GM18517 (cell line): Measurements from ENCODE around the gene PTPRR.

Experiments
- ATAC-seq: cut with Tn5 transposase; IDR thresholded peaks from one replicate; pipeline ENCODE4 v1.9.1; 2021; ENCODE audit warnings: mild to moderate bottlenecking, moderate library complexity; ENCODE audit not compliant: unreplicated experiment

The PTPRR gene

GRCh38 chr12:70709022-70709421, 211.5 kb downstream of the PTPRR start:
- no peak for ATAC-seq

GRCh38 chr12:70706611-70707010, 213.9 kb downstream of the PTPRR start:
- ATAC-seq = no peak

DNA sequence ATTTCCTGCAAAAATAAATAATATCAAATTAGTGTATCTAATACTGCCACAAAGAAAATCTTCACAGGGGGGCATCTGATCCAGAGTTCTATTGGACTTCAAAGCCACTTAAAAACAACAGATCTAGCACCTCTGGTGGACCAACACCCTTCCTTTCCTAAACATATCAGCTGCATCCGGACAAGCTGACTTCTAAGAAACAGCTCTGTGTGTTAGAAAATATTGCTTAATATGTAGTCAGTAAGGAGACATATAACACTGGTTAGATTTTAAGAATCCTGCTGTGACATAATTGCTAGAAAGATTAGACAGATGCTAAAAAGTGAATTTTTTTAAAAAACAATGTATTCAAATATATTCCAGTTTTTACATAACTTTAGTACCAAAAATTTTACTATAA, 222.2 kb downstream of the PTPRR start:
- ATAC-seq = no peak

- no peak for ATAC-seq
These were observed 225.0 kb downstream of the PTPRR start for GRCh38 chr12:70695361-70696023.

DNA sequence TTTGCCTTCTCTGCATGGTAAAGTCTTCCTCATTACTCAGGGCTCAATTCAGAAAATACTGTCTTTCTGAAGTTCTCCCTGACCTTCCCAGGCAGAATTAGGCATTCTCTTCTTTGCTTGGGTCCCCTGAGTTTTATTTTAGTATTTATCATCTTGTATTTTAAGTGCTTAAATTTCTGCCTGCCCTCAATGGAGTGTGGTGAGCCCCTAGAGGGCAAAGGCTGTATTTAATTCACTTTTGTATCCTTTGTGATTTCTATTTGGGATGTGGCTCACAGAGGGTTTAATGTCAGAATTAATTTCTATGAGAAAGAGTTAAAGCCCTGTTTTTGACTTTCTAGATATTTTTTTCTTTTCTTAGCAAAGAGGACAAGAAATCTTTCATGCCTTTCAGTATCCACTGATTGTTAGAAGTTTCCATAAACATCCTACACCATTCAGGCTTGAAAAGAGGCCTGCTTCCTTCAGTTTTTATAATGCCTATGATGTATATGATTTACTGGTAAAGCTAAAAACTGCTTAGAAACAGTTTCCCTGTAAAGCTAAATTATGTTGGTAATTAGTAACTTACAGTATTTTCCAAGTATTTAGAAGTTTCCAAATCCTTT, 227.8 kb downstream of the PTPRR start:
- no peak for ATAC-seq

DNA sequence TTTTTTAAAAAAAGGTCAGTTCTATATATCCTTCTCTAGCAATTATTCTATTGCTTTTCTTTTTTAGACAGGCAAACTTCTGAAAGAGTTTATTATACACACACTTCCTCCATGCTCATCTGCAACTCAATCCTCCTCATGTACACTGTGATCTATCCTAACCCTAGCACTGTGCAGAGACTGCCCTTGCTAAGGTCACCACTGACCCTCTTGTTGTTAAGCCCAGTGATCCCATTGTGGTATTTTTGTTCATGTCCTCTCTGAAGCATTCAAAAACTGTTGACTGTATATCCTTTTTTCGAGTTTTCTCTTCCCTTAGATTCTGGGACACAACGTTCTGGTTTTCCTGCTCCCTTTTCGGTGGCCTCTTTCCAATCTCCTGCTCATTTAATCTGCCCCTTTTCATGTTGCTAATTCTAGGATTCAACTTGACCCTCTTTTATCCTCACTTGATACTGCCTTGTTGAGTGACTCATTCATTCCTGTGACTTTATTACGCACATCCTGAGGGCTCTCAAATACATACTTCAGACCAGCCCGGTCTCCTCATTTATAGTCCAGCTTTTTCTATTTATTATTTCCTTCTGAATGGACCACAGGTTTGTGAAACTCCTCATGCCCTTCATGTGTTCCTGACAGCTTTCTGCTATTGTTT, 229.4 kb downstream of the PTPRR start:
- no peak for ATAC-seq

DNA sequence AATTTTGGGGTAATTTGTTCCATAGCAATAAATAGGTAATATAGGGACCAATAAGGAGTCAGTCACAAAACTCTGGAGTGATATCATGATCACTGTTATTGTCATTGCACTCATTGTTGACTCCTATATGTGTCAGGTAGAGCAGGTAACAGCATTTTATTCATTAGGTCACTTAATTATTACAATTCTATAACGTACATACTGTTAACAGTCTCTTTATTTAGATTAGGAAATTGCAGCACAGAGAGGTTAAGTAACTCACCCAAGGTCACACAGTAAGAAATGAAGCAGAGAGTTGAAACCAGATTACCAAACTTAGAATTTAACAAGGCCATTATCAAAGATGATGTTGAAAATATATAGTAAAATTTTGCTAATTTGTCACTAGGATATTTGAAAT, 233.6 kb downstream of the PTPRR start:
- no peak for ATAC-seq

DNA sequence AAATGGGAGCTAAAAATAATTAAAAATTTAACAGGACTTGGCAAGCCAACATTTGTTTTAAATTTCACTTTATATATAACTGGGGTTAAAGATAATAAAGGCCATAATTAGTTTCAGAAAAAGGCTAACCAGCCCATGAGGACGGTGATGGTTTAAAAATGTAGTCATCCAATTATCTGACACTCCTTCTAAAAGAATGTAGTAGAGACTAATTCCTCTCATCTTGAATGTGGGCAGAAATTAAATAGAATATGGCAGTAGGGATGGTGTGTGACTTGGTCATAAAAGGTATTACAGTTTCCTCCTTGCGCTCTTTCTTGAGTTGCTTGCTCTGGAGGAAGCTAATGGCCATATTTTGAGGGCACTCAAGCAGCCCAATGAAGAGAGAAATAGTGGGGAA, 234.2 kb downstream of the PTPRR start:
- no peak for ATAC-seq

- no peak for ATAC-seq
These were observed 236.6 kb downstream of the PTPRR start for GRCh38 chr12:70683976-70684375.

DNA sequence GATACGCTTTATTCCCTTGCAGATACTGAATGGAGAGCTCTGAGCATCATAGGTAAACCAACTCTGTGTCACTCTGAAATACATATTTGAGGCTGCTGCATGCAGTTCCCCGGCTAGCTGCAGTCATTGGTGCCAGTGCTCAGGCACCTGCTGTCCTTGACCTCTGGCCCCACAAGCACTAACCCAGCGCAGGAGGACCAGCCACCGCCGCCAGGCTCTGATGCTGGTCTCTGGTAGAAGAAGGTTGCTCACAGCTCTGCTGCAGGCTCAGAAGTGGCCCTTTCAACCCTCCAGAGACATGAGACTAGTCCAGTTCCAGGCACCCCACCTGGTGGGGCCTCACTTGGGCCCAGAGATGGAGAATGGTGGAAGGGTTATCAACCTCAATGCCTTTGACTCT, 248.8 kb downstream of the PTPRR start:
- ATAC-seq = no peak

DNA sequence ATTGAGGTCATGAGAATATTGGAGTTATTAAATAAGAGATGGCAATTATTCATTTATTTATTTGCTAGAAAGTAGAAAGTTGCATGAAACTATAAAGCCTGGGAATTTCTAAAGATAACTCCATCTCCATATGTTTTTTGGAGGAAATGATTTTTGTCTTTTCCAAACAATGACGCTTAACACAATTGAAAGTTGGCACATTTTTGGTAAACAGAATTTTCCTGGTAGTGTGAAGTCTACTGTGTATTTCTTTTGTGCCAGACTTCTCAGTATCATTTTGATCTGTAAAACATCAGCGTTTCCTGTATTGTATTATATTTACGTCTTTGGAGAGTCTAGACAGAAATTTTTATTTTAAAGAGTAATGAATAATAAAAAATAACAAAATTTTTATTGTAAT, 249.6 kb downstream of the PTPRR start:
- ATAC-seq = no peak

DNA sequence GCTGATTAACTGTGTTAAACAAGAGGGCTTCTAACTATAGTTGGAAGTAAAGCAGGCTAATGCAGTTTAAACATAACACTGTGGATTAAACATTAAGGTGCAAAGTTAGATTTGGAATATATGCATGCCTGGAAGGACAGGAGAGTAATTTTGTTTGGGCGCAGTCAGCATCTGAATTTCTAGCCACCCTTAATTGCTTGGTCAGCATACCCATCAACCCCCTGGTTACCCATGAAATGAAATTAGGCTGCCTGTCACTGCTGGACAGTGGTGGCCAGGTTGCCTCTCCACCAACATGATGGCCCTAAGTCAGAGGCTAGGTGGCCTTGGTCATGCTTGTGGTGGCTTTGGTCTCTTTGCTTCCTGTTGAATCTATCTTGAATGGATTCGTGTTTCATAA, 253.3 kb downstream of the PTPRR start:
- no peak for ATAC-seq

DNA sequence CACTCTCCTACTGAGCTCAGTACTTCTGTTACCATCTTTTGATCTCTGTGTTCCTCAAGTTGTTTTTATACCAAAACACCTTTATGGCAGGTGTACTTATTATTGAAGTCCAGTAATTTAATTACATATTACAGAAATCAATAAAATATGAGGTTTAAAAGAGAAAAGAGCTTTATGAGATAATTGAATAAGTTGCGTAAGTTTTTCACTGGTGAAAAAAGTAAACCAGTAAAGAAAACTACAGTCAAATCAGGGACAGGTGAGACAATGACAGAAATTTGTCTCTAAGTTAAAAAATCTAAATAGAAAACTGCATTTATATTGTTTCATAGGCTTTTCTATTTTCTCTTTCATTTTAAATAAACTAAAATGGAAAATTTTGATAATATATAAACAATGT, 254.2 kb downstream of the PTPRR start:
- no peak for ATAC-seq

DNA sequence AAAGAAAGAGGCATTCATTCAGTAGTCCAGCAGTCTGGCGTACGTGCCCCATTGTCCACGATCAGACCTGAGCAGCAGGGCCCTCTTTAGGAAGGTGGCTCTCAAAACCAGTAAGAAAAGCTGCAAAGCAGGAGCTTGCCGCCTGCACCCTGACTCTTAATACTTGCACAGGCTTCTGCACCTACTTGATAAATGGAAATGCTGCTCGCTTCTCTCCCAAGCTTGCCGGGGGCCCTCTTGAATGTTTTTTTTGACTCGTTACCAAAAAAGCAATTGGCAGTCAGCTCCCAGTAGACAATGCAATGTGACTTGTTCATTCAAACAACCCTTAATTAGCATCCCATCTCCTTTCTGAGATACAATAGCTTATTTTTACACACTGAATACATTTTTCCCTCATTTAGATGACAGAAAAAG, 256.1 kb downstream of the PTPRR start:
- no peak for ATAC-seq

DNA sequence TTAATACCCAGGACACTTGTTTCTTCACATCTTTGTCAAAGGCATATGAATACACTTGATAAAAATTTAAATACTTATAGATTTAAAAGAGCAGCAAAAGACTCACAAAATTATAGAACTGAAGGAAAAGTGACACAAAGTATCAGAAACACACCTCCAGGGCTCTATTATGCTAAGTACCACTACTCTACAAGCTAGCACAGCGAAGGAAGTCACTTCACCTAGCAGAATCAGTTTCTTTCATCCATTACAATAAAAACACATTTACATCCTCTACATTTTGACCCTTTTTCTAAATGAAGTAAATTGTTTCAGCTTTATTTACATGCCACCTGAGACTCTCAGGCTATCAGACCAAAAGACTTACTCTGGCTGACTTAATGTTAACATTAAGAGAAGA, 256.7 kb downstream of the PTPRR start:
- no peak for ATAC-seq

GRCh38 chr12:70661466-70662161, 258.9 kb downstream of the PTPRR start:
- no peak for ATAC-seq

- no peak for ATAC-seq
These were observed 259.8 kb downstream of the PTPRR start for GRCh38 chr12:70660620-70661219.

- no peak for ATAC-seq
These were observed 260.4 kb downstream of the PTPRR start for GRCh38 chr12:70660002-70660604.

GRCh38 chr12:70659077-70659606, 261.4 kb downstream of the PTPRR start:
- ATAC-seq = no peak

- ATAC-seq = no peak
These were observed 262.8 kb downstream of the PTPRR start for GRCh38 chr12:70657616-70658286.
